ENCODE data around the gene RUBCNL.

- TF ChIP-seq CTCF (conservative IDR thresholded peaks at IDR 0.05 in 1 of 2, IDR thresholded peaks at IDR 0.05 in 1 of 2; ENCODE audit: extremely low read depth in 1 of 2, insufficient read depth in 1 of 2, low read depth in 1 of 2, low read length in 2 of 2) (no peak), EZH2 (IDR thresholded peaks at IDR 0.05; ENCODE audit: borderline replicate concordance, low read length) (no peak)
Measured at GRCh38 chr13:46313024-46313423, 74.0 kb downstream of the RUBCNL start.
